SK-N-SH (cell line): ENCODE results near the gene HOXA6. TPM values are rescaled to one million over a fixed set of nuclear protein-coding genes. Genes with fewer than 3 reads are reported as not detected.
A peak's percentile ranks its signal among the peaks of the same experiment; 100 is the strongest.

Source experiments
- CTCF ChIA-PET: fragments of 300-600, 350-600 bp; formaldehyde crosslinking; extraction: SDS; loops from one replicate; lab custom pipeline; 2021; lab: Yijun Ruan, JAX
- POLR2A ChIA-PET: fragments of 350-600 bp; sonication (Branson Sonifier 250); formaldehyde crosslinking; extraction: SDS; loops from one replicate; lab custom pipeline; 2020; ENCODE audit warnings: antibody characterized with exemption, inconsistent platforms; lab: Yijun Ruan, JAX
- DNase-seq: peaks from one replicate; pipeline ENCODE4 v3.0.0; 2012
- H2AFZ ChIP-seq: fragments of 200-600 bp; sonication (generic); 2 replicates; pipeline ENCODE4 v1.8.1; 2016; ENCODE audit warnings: antibody characterized with exemption, mild to moderate bottlenecking, low read depth
- H3F3A ChIP-seq: fragments of 200-600 bp; sonication (generic); replicated peaks from 2 replicates; pipeline ENCODE3; 2016; ENCODE audit warnings: antibody characterized with exemption, mild to moderate bottlenecking; ENCODE audit not compliant: insufficient read depth
- H3K27ac ChIP-seq, 2 experiments: fragments of 200-500 bp in 1 of 2; fragments of 200-600 bp in 1 of 2; sonication (Bioruptor generic) in 1 of 2; sonication (generic), shearing (Covaris generic) in 1 of 2; 2 replicates each; pipeline versions ENCODE4 v1.5.1 to v1.6.1; 2014 to 2016; ENCODE audit warnings: low read depth in 2 of 2, inconsistent platforms in 1 of 2, low read length in 1 of 2, mild to moderate bottlenecking in 1 of 2, mixed read lengths in 1 of 2
- H3K27me3 ChIP-seq: fragments of 200-600 bp; sonication (generic), shearing (Covaris generic); 2 replicates; pipeline ENCODE4 v1.6.1; 2016; ENCODE audit warnings: mixed run types; ENCODE audit not compliant: insufficient read depth
- H3K36me3 ChIP-seq, 2 experiments: fragments of 200-500 bp in 1 of 2; fragments of 200-600 bp in 1 of 2; sonication (Bioruptor generic) in 1 of 2; sonication (generic) in 1 of 2; replicated peaks in 1 of 2; 2 replicates each; pipeline versions ENCODE3 to v1.5.1; 2014 to 2016; ENCODE audit warnings: low read length in 1 of 2, mild to moderate bottlenecking in 1 of 2; ENCODE audit not compliant: insufficient read depth in 2 of 2, control insufficient read depth in 1 of 2
- H3K4me1 ChIP-seq, 2 experiments: fragments of 200-500 bp in 1 of 2; fragments of 200-600 bp in 1 of 2; sonication (Bioruptor generic) in 1 of 2; sonication (generic), shearing (Covaris generic) in 1 of 2; 2 replicates each; pipeline versions ENCODE4 v1.5.1 to v1.6.1; 2014 to 2016; ENCODE audit warnings: low read depth in 1 of 2, low read length in 1 of 2, mixed run types in 1 of 2; ENCODE audit not compliant: insufficient read depth in 2 of 2, control insufficient read depth in 1 of 2
- H3K4me2 ChIP-seq: fragments of 200-600 bp; sonication (generic), shearing (Covaris generic); 2 replicates; pipeline ENCODE4 v1.6.1; 2017; ENCODE audit warnings: mixed run types
- H3K4me3 ChIP-seq, 2 experiments: fragments of 200-500 bp in 1 of 2; fragments of 200-600 bp in 1 of 2; sonication (Bioruptor generic) in 1 of 2; sonication (generic), shearing (Covaris generic) in 1 of 2; 2 replicates each; pipeline versions ENCODE4 v1.5.1 to v1.8.1; 2014 to 2016; ENCODE audit warnings: low read depth in 2 of 2, inconsistent platforms in 1 of 2, low read length in 1 of 2, mild to moderate bottlenecking in 1 of 2, mixed read lengths in 1 of 2, moderate library complexity in 1 of 2
- H3K79me2 ChIP-seq: fragments of 200-600 bp; sonication (generic); 2 replicates; pipeline ENCODE4 v1.8.1; 2017; ENCODE audit warnings: mild to moderate bottlenecking; ENCODE audit not compliant: insufficient read depth
- H3K9ac ChIP-seq: fragments of 200-600 bp; sonication (generic); 2 replicates; pipeline ENCODE4 v1.6.1; 2017; ENCODE audit warnings: mixed run types
- H3K9me2 ChIP-seq: fragments of 200-600 bp; sonication (generic); 2 replicates; pipeline ENCODE4 v1.6.1; 2017; ENCODE audit warnings: mixed run types
- H3K9me3 ChIP-seq: fragments of 200-600 bp; sonication (generic); 2 replicates; pipeline ENCODE4 v1.6.1; 2017; ENCODE audit warnings: mixed run types, mild to moderate bottlenecking, moderate library complexity
- H4K20me1 ChIP-seq: fragments of 200-600 bp; sonication (generic); 2 replicates; pipeline ENCODE4 v1.6.1; 2017; ENCODE audit warnings: mild to moderate bottlenecking, mixed run types; ENCODE audit not compliant: insufficient read depth
- EZH2phosphoT487 ChIP-seq: fragments of 200-600 bp; sonication (generic); IDR thresholded peaks from 2 replicates; pipeline ENCODE4 v1.6.1; 2017; ENCODE audit warnings: low read depth, mixed run types, mild to moderate bottlenecking, antibody characterized with exemption, moderate library complexity, borderline replicate concordance
- FOXM1 ChIP-seq: IDR thresholded peaks from 2 replicates; pipeline ENCODE4 v1.4.0; 2012; ENCODE audit warnings: low read depth, mild to moderate bottlenecking
- MEF2A ChIP-seq: IDR thresholded peaks from 2 replicates; pipeline ENCODE4 v1.4.0; 2012; ENCODE audit warnings: low read depth, borderline replicate concordance
- RFX5 ChIP-seq: IDR thresholded peaks from 2 replicates; pipeline ENCODE4 v1.6.1; 2012; ENCODE audit warnings: mild to moderate bottlenecking, improper control_type of control experiment, low read length
- TAF1 ChIP-seq: IDR thresholded peaks from 2 replicates; pipeline ENCODE4 v1.6.1; 2012; ENCODE audit warnings: low read depth, mild to moderate bottlenecking, low read length, moderate library complexity, borderline replicate concordance
- TCF12 ChIP-seq: IDR thresholded peaks from 2 replicates; pipeline ENCODE4 v1.4.0; 2012
- TEAD4 ChIP-seq: IDR thresholded peaks from 2 replicates; pipeline ENCODE4 v1.4.0; 2012; ENCODE audit warnings: mild to moderate bottlenecking, borderline replicate concordance; ENCODE audit not compliant: insufficient read depth
- WGBS: methylation state at CpG from one replicate; pipeline ENCODE4 v1.1.6; 2017; ENCODE audit warnings: low lambda C conversion rate; 5-methylcytosine and 5-hydroxymethylcytosine counted together
- polyA plus RNA-seq, 3 experiments: library from polyadenylated mRNA; depleted of rRNA; stranded (reverse); fragments of >200 nt; gene quantifications; 2 replicates each; pipeline ENCODE4 v1.2.3, GENCODE V29; 2012
- TF ChIP-seq, protein P1 (sequence below): IDR thresholded peaks from 2 replicates; pipeline ENCODE4 v1.4.0; 2012; ENCODE audit warnings: low read depth, borderline replicate concordance
- TF ChIP-seq, protein P2 (sequence below): fragments of 150-350 bp; IDR thresholded peaks from 2 replicates; pipeline ENCODE4 v1.6.1; 2016; ENCODE audit warnings: mild to moderate bottlenecking, low read depth, low read length
- TF ChIP-seq, protein P3 (sequence below): IDR thresholded peaks from 2 replicates; pipeline ENCODE4; 2012
- TF ChIP-seq, protein P4 (sequence below): IDR thresholded peaks from 2 replicates; pipeline ENCODE4 v1.6.1; 2012; ENCODE audit warnings: mild to moderate bottlenecking, low read depth, low read length, moderate library complexity

Gene HOXA6
- polyA plus RNA-seq, 1 of the 3 experiments (the other 2 are of a cell fraction), result not detected

DNA sequence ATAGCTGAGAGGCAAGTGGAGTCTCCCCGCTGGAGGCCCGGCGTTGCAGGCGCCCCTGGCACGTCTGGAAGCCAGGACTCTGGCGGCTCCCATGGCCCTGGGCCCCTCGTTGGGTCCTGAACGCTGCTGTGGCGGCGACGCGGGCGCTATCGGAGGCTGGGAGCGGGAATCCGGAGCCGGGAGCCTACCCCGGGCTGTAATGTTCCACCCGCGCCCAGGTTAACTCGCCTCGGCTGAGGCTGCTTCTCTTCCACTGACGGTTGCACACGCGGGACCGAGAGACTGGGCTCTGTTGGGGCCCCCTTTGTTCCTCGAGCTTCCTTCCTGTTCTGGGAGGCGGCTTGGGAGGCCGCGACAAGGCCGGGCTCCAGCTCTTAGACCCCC is 2.8 kb downstream of the HOXA6 start:
- Histone ChIP-seq H3K9me3 (no peaks in the 10 kb centered on the region), H3K36me3 (no peaks in the 10 kb centered on the region), H2AFZ (0 out of 2 replicates have a peak overlapping the region, but pooled peaks have one; percentile 29), H3K4me2 (peak overlapping the region; percentile 42; the same call in 1 of the 2 replicates), H3K27ac (no peak overlapping the region), H3K4me1 (peaks cover 11 to 12% of the 10 kb centered on the region in 2 experiments; a peak in 1 of 4 replicates), H3K9ac (no peak overlapping the region), H3F3A (no peaks in the 10 kb centered on the region), H4K20me1 (no peaks in the 10 kb centered on the region)
- ChIA-PET CTCF (interaction anchor here (0.8 to 10.9 kb wide), 16 partner anchors 12 to 776 kb away, joined by 3 to 270 read pairs (median 6); partner anchors contain the start of genes HOXA11, HOXA4 and HOXA7), POLR2A (interaction anchor here (0.6 kb wide), 1 partner anchor 13 kb away, joined by 3 read pairs; no protein-coding TSS in a partner anchor)
- WGBS, result 35% methylated on average over 19 of the region's 31 CpGs
- no peak for TF ChIP-seq TCF12
- TF ChIP-seq, protein P1, sequence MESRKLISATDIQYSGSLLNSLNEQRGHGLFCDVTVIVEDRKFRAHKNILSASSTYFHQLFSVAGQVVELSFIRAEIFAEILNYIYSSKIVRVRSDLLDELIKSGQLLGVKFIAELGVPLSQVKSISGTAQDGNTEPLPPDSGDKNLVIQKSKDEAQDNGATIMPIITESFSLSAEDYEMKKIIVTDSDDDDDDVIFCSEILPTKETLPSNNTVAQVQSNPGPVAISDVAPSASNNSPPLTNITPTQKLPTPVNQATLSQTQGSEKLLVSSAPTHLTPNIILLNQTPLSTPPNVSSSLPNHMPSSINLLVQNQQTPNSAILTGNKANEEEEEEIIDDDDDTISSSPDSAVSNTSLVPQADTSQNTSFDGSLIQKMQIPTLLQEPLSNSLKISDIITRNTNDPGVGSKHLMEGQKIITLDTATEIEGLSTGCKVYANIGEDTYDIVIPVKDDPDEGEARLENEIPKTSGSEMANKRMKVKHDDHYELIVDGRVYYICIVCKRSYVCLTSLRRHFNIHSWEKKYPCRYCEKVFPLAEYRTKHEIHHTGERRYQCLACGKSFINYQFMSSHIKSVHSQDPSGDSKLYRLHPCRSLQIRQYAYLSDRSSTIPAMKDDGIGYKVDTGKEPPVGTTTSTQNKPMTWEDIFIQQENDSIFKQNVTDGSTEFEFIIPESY, result no peak
- TF ChIP-seq, protein P2, sequence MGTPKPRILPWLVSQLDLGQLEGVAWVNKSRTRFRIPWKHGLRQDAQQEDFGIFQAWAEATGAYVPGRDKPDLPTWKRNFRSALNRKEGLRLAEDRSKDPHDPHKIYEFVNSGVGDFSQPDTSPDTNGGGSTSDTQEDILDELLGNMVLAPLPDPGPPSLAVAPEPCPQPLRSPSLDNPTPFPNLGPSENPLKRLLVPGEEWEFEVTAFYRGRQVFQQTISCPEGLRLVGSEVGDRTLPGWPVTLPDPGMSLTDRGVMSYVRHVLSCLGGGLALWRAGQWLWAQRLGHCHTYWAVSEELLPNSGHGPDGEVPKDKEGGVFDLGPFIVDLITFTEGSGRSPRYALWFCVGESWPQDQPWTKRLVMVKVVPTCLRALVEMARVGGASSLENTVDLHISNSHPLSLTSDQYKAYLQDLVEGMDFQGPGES, result no peak
- TF ChIP-seq, protein P3, sequence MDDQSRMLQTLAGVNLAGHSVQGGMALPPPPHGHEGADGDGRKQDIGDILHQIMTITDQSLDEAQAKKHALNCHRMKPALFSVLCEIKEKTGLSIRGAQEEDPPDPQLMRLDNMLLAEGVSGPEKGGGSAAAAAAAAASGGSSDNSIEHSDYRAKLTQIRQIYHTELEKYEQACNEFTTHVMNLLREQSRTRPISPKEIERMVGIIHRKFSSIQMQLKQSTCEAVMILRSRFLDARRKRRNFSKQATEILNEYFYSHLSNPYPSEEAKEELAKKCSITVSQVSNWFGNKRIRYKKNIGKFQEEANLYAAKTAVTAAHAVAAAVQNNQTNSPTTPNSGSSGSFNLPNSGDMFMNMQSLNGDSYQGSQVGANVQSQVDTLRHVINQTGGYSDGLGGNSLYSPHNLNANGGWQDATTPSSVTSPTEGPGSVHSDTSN, result no peak
- TF ChIP-seq FOXM1, result no peak
- TF ChIP-seq MEF2A, result no peak
- no peak for TF ChIP-seq RFX5
- TF ChIP-seq, all 33 proteins: peak for 0
- peak; percentile 47 for DNase-seq
- Histone ChIP-seq H3K4me3 (no peak overlapping the region), H3K79me2 (no peaks in the 10 kb centered on the region), H3K9me2 (no peaks in the 10 kb centered on the region), H3K27me3 (peaks cover 100% of the 10 kb centered on the region)

DNA sequence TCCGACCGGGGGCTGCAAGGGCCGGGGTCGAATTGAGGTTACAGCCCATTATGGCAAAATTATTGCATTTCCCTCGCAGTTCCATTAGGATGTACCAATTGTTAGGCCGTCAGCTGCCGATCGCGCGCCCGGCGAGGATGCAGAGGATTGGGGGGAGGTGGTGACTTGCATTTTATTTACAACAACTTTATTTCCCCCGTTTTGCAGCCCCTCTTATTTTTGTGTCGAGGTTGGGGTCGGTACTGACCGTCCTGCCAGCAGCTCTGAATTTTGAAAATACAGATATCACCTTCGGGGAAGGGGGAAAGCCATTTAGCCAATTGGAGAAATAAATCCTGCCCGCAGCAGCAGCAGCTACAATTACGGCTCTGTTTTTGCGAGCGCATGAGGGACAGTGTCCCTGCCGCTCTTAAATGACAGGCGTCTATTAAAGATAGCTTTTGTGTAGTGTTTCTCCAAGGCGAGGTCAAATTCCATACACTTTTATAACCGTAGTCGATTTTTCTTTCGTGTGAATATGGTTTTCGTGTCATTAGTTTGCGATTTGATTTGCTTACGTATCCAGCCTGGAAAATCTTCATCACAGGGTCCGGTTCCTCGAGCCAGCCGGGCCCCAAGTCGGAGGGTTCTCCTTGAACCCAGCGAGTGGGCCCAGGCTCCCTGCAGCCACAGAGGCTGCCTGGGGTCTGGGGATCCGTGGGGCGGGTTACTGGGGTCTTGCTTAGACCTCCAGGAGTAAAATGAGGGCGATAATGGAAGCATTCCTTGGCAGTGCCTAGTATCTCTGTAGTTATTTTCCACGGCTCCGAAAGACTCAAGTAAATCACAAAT is 3.4 kb downstream of the HOXA6 start:
- TF ChIP-seq, protein P4, sequence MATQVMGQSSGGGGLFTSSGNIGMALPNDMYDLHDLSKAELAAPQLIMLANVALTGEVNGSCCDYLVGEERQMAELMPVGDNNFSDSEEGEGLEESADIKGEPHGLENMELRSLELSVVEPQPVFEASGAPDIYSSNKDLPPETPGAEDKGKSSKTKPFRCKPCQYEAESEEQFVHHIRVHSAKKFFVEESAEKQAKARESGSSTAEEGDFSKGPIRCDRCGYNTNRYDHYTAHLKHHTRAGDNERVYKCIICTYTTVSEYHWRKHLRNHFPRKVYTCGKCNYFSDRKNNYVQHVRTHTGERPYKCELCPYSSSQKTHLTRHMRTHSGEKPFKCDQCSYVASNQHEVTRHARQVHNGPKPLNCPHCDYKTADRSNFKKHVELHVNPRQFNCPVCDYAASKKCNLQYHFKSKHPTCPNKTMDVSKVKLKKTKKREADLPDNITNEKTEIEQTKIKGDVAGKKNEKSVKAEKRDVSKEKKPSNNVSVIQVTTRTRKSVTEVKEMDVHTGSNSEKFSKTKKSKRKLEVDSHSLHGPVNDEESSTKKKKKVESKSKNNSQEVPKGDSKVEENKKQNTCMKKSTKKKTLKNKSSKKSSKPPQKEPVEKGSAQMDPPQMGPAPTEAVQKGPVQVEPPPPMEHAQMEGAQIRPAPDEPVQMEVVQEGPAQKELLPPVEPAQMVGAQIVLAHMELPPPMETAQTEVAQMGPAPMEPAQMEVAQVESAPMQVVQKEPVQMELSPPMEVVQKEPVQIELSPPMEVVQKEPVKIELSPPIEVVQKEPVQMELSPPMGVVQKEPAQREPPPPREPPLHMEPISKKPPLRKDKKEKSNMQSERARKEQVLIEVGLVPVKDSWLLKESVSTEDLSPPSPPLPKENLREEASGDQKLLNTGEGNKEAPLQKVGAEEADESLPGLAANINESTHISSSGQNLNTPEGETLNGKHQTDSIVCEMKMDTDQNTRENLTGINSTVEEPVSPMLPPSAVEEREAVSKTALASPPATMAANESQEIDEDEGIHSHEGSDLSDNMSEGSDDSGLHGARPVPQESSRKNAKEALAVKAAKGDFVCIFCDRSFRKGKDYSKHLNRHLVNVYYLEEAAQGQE, result no peak
- TF ChIP-seq EZH2phosphoT487, result 0 out of 2 replicates have a peak, but pooled peaks have one; percentile 23
- no peak for TF ChIP-seq TAF1
- TF ChIP-seq TEAD4, result no peak
- no peaks in the 10 kb centered on the region for H3K9me3 ChIP-seq
- POLR2A ChIA-PET, result interaction anchor here (0.6 kb wide), 1 partner anchor 13 kb away, joined by 3 read pairs; no protein-coding TSS in a partner anchor
- H3F3A ChIP-seq, result no peaks in the 10 kb centered on the region
- H3K4me3 ChIP-seq, result peak overlapping the region; percentile 17 to 31; a peak in 2 of 4 replicates
- H3K27me3 ChIP-seq, result peaks cover 100% of the 10 kb centered on the region
- H4K20me1 ChIP-seq, result no peaks in the 10 kb centered on the region
- H3K36me3 ChIP-seq, result no peaks in the 10 kb centered on the region
- WGBS, result 15% methylated on average over 38 of the region's 40 CpGs
- no peak overlapping the region for H3K27ac ChIP-seq
- no peaks in the 10 kb centered on the region for H3K79me2 ChIP-seq
- H3K4me1 ChIP-seq, result peaks cover 11 to 12% of the 10 kb centered on the region in 2 experiments; a peak in 1 of 4 replicates
- DNase-seq, result no peak
- CTCF ChIA-PET, result interaction anchor here (0.6 to 10.9 kb wide), 36 partner anchors 8 to 1292 kb away, joined by 3 to 270 read pairs (median 4); partner anchors contain the start of genes HOXA10, HOXA11, HOXA3 and HOXA4
- no peak overlapping the region for H3K9ac ChIP-seq
- peak overlapping the region; percentile 42 for H3K4me2 ChIP-seq
- no peak overlapping the region for H2AFZ ChIP-seq
- no peaks in the 10 kb centered on the region for H3K9me2 ChIP-seq
